K562 (cell line): ENCODE data around the gene KLHL6. TPM values are rescaled to one million over a fixed set of nuclear protein-coding genes. Genes with fewer than 3 reads are reported as not detected.
A peak's percentile ranks its signal among the peaks of the same experiment; 100 is the strongest.

ENCODE experiments used
- COPS2 ChIP-seq: fragments of 450-650 bp; conservative IDR thresholded peaks from 2 replicates; pipeline ENCODE4 v1.6.1; 2016; ENCODE audit warnings: mild to moderate bottlenecking, moderate library complexity
- DNMT1 ChIP-seq: fragments of 450-650 bp; IDR thresholded peaks from 2 replicates; pipeline ENCODE4 v1.6.1; 2016; ENCODE audit warnings: antibody characterized with exemption, mild to moderate bottlenecking
- NR4A1 ChIP-seq, 2 experiments: fragments of 250-450 bp in 1 of 2; fragments of 450-650 bp in 1 of 2; sonication (Bioruptor Pico) in 1 of 2; IDR thresholded peaks; 2 replicates each; pipeline versions ENCODE4 v1.4.0 to v1.6.1; 2016 to 2020; ENCODE audit warnings: mild to moderate bottlenecking in 2 of 2, missing compliant biosample characterization in 1 of 2, missing genetic modification characterization in 1 of 2, moderate library complexity in 1 of 2
- SIRT6 ChIP-seq: IDR thresholded peaks from one replicate; pipeline ENCODE4 v1.6.1; 2012; ENCODE audit warnings: low read depth, mild to moderate bottlenecking, control low read depth, inconsistent platforms, low read length, moderate library complexity
- TAF7 ChIP-seq: fragments of 450-650 bp; IDR thresholded peaks from 2 replicates; pipeline ENCODE4 v1.6.1; 2016; ENCODE audit warnings: missing genetic modification characterization, missing compliant biosample characterization
- TGIF2 ChIP-seq: sonication (generic); formaldehyde crosslinking; IDR thresholded peaks from 2 replicates; pipeline ENCODE4 v1.8.1; 2022; ENCODE audit warnings: mild to moderate bottlenecking, missing genetic modification reagents, moderate library complexity
- ZNF133 ChIP-seq: fragments of 250-450 bp; sonication (Bioruptor Pico); IDR thresholded peaks from 2 replicates; pipeline ENCODE4 v1.4.0; 2020; ENCODE audit warnings: mild to moderate bottlenecking
- ZNF76 ChIP-seq: fragments of 250-450 bp; sonication (Bioruptor Pico); IDR thresholded peaks from 2 replicates; pipeline ENCODE4 v1.4.0; 2020; ENCODE audit warnings: mild to moderate bottlenecking, moderate library complexity, borderline replicate concordance
- polyA plus RNA-seq, 8 experiments: library from polyadenylated mRNA; depleted of rRNA in 4 of 8; stranded (reverse) in 5 of 8; unstranded in 3 of 8; fragments of >200 nt; fragmentation: Nextera tagmentation in 2 of 8; fragmentation: Illumina TruSeq in 1 of 8; extraction: Ambion mirVana in 2 of 8; extraction: Trizol in 1 of 8; gene quantifications; 2 replicates each; pipeline versions ENCODE4 v1.2.1 to v1.2.3, GENCODE V29; 2011 to 2014; ENCODE audit warnings: inconsistent platforms in 1 of 8, missing spikeins in 1 of 8
- total RNA-seq, 7 experiments: library from RNA; depleted of rRNA in 6 of 7; stranded (reverse); fragments of >200 nt in 6 of 7; fragmentation: Illumina TruSeq in 2 of 7; extraction: Trizol in 2 of 7; gene quantifications; 2 replicates each; pipeline versions ENCODE4 v1.2.1 to v1.2.3, GENCODE V29; 2011 to 2021; ENCODE audit warnings: low replicate concordance in 1 of 7
- TF ChIP-seq, protein P1 (sequence below): fragments of 450-650 bp; formaldehyde crosslinking; IDR thresholded peaks from 2 replicates; pipeline ENCODE4 v1.4.0; 2022; ENCODE audit warnings: missing genetic modification characterization
- TF ChIP-seq, protein P2 (sequence below): fragments of 450-650 bp; formaldehyde crosslinking; IDR thresholded peaks from 2 replicates; pipeline ENCODE4 v1.4.0; 2020; ENCODE audit warnings: mild to moderate bottlenecking
- TF ChIP-seq, protein P3 (sequence below): fragments of 450-650 bp; IDR thresholded peaks from 2 replicates; pipeline ENCODE4 v1.6.1; 2016; ENCODE audit warnings: mild to moderate bottlenecking, moderate library complexity
- TF ChIP-seq, protein P4 (sequence below): fragments of 450-650 bp; IDR thresholded peaks from 2 replicates; pipeline ENCODE4 v1.6.1; 2016; ENCODE audit warnings: low read depth, mild to moderate bottlenecking, moderate library complexity

KLHL6 gene
- total and polyA plus RNA-seq, 9 of the 15 experiments (the other 6 are each of a cell fraction or from before 2014, with no cell fraction given): 0.18 to 2.1 (median 1.4) TPM

DNA sequence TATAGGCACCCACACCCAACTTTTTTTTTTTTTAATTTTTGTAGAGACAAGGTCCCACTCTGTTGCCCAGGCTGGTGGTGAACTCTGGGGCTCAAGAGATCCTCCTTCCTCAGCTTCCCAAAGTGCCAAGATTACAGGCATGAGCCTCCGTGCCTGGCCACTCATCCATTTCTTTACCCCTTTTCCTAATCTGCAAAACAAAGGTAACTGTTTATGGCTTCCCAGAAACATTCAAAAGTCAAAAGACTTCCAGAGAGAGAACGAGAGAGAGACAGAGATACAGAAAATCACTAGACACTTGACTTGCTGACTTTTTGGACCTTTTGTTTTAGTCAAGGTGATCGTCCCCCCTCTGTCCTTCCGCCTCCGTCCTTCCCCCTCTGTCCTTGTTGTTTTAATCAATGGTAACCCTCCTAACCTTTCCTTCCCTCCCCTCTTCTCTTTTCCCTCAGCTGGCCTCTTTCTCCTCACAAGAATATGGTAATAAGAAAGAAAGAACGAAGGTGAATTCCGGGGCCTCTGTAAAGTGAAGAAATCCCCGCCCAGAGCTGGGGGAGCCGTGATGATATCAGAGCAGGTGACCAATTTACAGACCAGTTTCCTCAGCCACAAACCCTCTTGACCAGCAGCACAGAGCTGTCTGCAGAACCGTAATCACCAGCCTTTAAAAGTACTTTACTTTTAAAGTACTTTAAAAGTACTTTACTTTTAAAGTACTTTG lies 21.9 kb downstream of the KLHL6 start (continued):
- TF ChIP-seq, protein P1, sequence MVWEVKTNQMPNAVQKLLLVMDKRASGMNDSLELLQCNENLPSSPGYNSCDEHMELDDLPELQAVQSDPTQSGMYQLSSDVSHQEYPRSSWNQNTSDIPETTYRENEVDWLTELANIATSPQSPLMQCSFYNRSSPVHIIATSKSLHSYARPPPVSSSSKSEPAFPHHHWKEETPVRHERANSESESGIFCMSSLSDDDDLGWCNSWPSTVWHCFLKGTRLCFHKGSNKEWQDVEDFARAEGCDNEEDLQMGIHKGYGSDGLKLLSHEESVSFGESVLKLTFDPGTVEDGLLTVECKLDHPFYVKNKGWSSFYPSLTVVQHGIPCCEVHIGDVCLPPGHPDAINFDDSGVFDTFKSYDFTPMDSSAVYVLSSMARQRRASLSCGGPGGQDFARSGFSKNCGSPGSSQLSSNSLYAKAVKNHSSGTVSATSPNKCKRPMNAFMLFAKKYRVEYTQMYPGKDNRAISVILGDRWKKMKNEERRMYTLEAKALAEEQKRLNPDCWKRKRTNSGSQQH (CRISPR knock-in tag): peak; percentile 65; the same call in 1 of the 2 replicates
- TF ChIP-seq, protein P2, sequence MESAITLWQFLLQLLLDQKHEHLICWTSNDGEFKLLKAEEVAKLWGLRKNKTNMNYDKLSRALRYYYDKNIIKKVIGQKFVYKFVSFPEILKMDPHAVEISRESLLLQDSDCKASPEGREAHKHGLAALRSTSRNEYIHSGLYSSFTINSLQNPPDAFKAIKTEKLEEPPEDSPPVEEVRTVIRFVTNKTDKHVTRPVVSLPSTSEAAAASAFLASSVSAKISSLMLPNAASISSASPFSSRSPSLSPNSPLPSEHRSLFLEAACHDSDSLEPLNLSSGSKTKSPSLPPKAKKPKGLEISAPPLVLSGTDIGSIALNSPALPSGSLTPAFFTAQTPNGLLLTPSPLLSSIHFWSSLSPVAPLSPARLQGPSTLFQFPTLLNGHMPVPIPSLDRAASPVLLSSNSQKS: no peak
- TF ChIP-seq, protein P3, sequence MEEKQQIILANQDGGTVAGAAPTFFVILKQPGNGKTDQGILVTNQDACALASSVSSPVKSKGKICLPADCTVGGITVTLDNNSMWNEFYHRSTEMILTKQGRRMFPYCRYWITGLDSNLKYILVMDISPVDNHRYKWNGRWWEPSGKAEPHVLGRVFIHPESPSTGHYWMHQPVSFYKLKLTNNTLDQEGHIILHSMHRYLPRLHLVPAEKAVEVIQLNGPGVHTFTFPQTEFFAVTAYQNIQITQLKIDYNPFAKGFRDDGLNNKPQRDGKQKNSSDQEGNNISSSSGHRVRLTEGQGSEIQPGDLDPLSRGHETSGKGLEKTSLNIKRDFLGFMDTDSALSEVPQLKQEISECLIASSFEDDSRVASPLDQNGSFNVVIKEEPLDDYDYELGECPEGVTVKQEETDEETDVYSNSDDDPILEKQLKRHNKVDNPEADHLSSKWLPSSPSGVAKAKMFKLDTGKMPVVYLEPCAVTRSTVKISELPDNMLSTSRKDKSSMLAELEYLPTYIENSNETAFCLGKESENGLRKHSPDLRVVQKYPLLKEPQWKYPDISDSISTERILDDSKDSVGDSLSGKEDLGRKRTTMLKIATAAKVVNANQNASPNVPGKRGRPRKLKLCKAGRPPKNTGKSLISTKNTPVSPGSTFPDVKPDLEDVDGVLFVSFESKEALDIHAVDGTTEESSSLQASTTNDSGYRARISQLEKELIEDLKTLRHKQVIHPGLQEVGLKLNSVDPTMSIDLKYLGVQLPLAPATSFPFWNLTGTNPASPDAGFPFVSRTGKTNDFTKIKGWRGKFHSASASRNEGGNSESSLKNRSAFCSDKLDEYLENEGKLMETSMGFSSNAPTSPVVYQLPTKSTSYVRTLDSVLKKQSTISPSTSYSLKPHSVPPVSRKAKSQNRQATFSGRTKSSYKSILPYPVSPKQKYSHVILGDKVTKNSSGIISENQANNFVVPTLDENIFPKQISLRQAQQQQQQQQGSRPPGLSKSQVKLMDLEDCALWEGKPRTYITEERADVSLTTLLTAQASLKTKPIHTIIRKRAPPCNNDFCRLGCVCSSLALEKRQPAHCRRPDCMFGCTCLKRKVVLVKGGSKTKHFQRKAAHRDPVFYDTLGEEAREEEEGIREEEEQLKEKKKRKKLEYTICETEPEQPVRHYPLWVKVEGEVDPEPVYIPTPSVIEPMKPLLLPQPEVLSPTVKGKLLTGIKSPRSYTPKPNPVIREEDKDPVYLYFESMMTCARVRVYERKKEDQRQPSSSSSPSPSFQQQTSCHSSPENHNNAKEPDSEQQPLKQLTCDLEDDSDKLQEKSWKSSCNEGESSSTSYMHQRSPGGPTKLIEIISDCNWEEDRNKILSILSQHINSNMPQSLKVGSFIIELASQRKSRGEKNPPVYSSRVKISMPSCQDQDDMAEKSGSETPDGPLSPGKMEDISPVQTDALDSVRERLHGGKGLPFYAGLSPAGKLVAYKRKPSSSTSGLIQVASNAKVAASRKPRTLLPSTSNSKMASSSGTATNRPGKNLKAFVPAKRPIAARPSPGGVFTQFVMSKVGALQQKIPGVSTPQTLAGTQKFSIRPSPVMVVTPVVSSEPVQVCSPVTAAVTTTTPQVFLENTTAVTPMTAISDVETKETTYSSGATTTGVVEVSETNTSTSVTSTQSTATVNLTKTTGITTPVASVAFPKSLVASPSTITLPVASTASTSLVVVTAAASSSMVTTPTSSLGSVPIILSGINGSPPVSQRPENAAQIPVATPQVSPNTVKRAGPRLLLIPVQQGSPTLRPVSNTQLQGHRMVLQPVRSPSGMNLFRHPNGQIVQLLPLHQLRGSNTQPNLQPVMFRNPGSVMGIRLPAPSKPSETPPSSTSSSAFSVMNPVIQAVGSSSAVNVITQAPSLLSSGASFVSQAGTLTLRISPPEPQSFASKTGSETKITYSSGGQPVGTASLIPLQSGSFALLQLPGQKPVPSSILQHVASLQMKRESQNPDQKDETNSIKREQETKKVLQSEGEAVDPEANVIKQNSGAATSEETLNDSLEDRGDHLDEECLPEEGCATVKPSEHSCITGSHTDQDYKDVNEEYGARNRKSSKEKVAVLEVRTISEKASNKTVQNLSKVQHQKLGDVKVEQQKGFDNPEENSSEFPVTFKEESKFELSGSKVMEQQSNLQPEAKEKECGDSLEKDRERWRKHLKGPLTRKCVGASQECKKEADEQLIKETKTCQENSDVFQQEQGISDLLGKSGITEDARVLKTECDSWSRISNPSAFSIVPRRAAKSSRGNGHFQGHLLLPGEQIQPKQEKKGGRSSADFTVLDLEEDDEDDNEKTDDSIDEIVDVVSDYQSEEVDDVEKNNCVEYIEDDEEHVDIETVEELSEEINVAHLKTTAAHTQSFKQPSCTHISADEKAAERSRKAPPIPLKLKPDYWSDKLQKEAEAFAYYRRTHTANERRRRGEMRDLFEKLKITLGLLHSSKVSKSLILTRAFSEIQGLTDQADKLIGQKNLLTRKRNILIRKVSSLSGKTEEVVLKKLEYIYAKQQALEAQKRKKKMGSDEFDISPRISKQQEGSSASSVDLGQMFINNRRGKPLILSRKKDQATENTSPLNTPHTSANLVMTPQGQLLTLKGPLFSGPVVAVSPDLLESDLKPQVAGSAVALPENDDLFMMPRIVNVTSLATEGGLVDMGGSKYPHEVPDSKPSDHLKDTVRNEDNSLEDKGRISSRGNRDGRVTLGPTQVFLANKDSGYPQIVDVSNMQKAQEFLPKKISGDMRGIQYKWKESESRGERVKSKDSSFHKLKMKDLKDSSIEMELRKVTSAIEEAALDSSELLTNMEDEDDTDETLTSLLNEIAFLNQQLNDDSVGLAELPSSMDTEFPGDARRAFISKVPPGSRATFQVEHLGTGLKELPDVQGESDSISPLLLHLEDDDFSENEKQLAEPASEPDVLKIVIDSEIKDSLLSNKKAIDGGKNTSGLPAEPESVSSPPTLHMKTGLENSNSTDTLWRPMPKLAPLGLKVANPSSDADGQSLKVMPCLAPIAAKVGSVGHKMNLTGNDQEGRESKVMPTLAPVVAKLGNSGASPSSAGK: no peak
- TF ChIP-seq ZNF133 (CRISPR knock-in tag) (no peak), ZNF76 (CRISPR knock-in tag) (no peak), SIRT6 (no peak), NR4A1 (CRISPR knock-in tag; IDR thresholded peaks at IDR 0.05) (no peak), NR4A1 (tag; IDR thresholded peaks at IDR 0.05) (0 out of 2 replicates have a peak, but pooled peaks have one; percentile 58), TGIF2 (CRISPR knock-in tag) (no peak), DNMT1 (0 out of 2 replicates have a peak, but pooled peaks have one; percentile 29), COPS2 (no peak), TAF7 (tag) (peak; percentile 30; the same call in 1 of the 2 replicates)
- TF ChIP-seq, protein P4, sequence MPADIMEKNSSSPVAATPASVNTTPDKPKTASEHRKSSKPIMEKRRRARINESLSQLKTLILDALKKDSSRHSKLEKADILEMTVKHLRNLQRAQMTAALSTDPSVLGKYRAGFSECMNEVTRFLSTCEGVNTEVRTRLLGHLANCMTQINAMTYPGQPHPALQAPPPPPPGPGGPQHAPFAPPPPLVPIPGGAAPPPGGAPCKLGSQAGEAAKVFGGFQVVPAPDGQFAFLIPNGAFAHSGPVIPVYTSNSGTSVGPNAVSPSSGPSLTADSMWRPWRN: no peak
